ENCODE results near the gene CDK8. TPM values are rescaled to one million over a fixed set of nuclear protein-coding genes. Genes with fewer than 3 reads are reported as not detected.
A peak's percentile ranks its signal among the peaks of the same experiment; 100 is the strongest.

The CDK8 gene
- total and polyA plus RNA-seq, 10 of the 15 experiments (the other 5 are each of a cell fraction or from before 2014, with no cell fraction given), result 8.6 to 23.5 (median 12.5) TPM

- Histone ChIP-seq H3K27me3 (replicated peaks in 1 of 2; ENCODE audit: control insufficient read depth in 2 of 2, insufficient read depth in 2 of 2, low read length in 1 of 2) (no peaks in the 10 kb centered on the region), H3K36me3 (ENCODE audit: control insufficient read depth in 2 of 2, insufficient read depth in 2 of 2, low read length in 1 of 2) (no peaks in the 10 kb centered on the region), H4K20me1 (ENCODE audit: control insufficient read depth, insufficient read depth) (no peaks in the 10 kb centered on the region), H3K4me2 (ENCODE audit: control insufficient read depth, insufficient read depth) (0 out of 2 replicates have a peak overlapping the region, but pooled peaks have one; percentile 76), H3K4me3 (peak overlapping the region; percentile 52), H3K79me2 (ENCODE audit: control insufficient read depth, insufficient read depth, low read length) (peaks cover 59% of the 10 kb centered on the region), H2AFZ (ENCODE audit: control insufficient read depth, low read depth, low read length) (no peak overlapping the region), H3K9ac (ENCODE audit: control insufficient read depth, insufficient read depth, low read length) (no peak overlapping the region), H3K4me1 (ENCODE audit: control insufficient read depth, insufficient read depth, low read length) (no peaks in the 10 kb centered on the region), H3K9me3 (replicated peaks; ENCODE audit: control insufficient read depth, insufficient read depth, low read length) (no peaks in the 10 kb centered on the region), H3K27ac (ENCODE audit: control insufficient read depth, insufficient read depth) (no peak overlapping the region)
- ChIA-PET SMC1A (ENCODE audit: uncharacterized antibody, unreplicated experiment) (interaction anchor here (0.7 to 2.7 kb wide), 3 partner anchors 9 to 69 kb away, joined by 3 to 8 read pairs (median 3); no protein-coding TSS in a partner anchor), CTCF (interaction anchor here (1.0 to 3.0 kb wide), 7 partner anchors 8 to 138 kb away, joined by 3 to 15 read pairs (median 5); no protein-coding TSS in a partner anchor), POLR2A (interaction anchor here (1.0 kb wide), 1 partner anchor 36 kb away, joined by 3 read pairs; no protein-coding TSS in a partner anchor), RAD21 (ENCODE audit: unreplicated experiment) (interaction anchor here (1.6 kb wide), 1 partner anchor 72 kb away, joined by 5 read pairs; no protein-coding TSS in a partner anchor)
- intact Hi-C loops (cut with micrococcal nuclease; ENCODE audit: unreplicated experiment), result loop anchor here (5.0 kb wide), 1 partner anchor 70 kb away; no protein-coding TSS in a partner anchor
- in situ Hi-C loops (cut with MboI), result no loop called here
- ATAC-seq (no peak), DNase-seq (ENCODE audit: low read depth, low spot score) (no peak), FAIRE-seq (no peak)
- no TSS peak for BruUV-seq (replicated peaks)
- WGBS (ENCODE audit: insufficient coverage, insufficient replicate concordance, low lambda C conversion rate, missing lambda C conversion rate), result 54% methylated on average over 2 of the region's 2 CpGs
- TF ChIP-seq NFYA (IDR thresholded peaks at IDR 0.05; ENCODE audit: borderline replicate concordance, low read depth, low read length), result no peak
- TF ChIP-seq ZNF207 (IDR thresholded peaks at IDR 0.05; ENCODE audit: borderline replicate concordance), result no peak
- TF ChIP-seq STAT3 (IDR thresholded peaks at IDR 0.05; ENCODE audit: low read depth, low read length), result no peak
- TF ChIP-seq TCF7 (IDR thresholded peaks at IDR 0.05; ENCODE audit: borderline replicate concordance), result no peak
- no peak for TF ChIP-seq SRF (IDR thresholded peaks at IDR 0.05; ENCODE audit: low read depth in 2 of 2, low read length in 2 of 2)
- TF ChIP-seq POLR2AphosphoS2 (IDR thresholded peaks at IDR 0.05; ENCODE audit: low read depth, low read length), result no peak
- TF ChIP-seq KDM1A (IDR thresholded peaks at IDR 0.05; ENCODE audit: borderline replicate concordance), result no peak
- TF ChIP-seq ZNF622 (IDR thresholded peaks at IDR 0.05), result no peak
- no peak for TF ChIP-seq HDGF (IDR thresholded peaks at IDR 0.05)
- no peak for TF ChIP-seq NR2C2 (IDR thresholded peaks at IDR 0.05; ENCODE audit: borderline replicate concordance, control insufficient read depth, insufficient read length, low read depth)
- TF ChIP-seq SUZ12 (IDR thresholded peaks at IDR 0.05; ENCODE audit: unreplicated experiment), result no peak
- TF ChIP-seq GATAD2B (conservative IDR thresholded peaks at IDR 0.05; ENCODE audit: low read depth), result no peak
- TF ChIP-seq JUNB (IDR thresholded peaks at IDR 0.05), result peak; percentile 72
- TF ChIP-seq RFX5 (IDR thresholded peaks at IDR 0.05; ENCODE audit: low read depth, low read length), result no peak
- no peak for TF ChIP-seq SREBF2 (IDR thresholded peaks at IDR 0.05; ENCODE audit: low read length)
- TF ChIP-seq ATF2 (IDR thresholded peaks at IDR 0.05; ENCODE audit: low read length), result 0 out of 2 replicates have a peak, but pooled peaks have one; percentile 14
- TF ChIP-seq ZZZ3 (IDR thresholded peaks at IDR 0.05; ENCODE audit: control insufficient read depth, insufficient read length, low read depth), result no peak
- no peak for TF ChIP-seq ESRRA (IDR thresholded peaks at IDR 0.05; ENCODE audit: low read length)
- TF ChIP-seq IRF5 (IDR thresholded peaks at IDR 0.05; ENCODE audit: borderline replicate concordance), result no peak
- TF ChIP-seq MEF2A (IDR thresholded peaks at IDR 0.05; ENCODE audit: insufficient read depth, low read depth, low read length), result peak; percentile 49; the same call in 1 of the 2 replicates
- TF ChIP-seq JUND (IDR thresholded peaks at IDR 0.05; ENCODE audit: low read depth, low read length), result no peak
- TF ChIP-seq RELB (IDR thresholded peaks at IDR 0.05; ENCODE audit: low read depth), result no peak
- TF ChIP-seq SIN3A (IDR thresholded peaks at IDR 0.05; ENCODE audit: low read depth, low read length), result no peak
These were observed 3.1 kb downstream of the CDK8 start for GRCh38 chr13:26257049-26257448.

Data from GM12878 (cell line).